ENCODE data around the gene IL11.

Gene IL11

GRCh38 chr19:55372316-55373081, 2.2 kb upstream of the IL11 start:
- TF ChIP-seq SIN3A (IDR thresholded peaks at IDR 0.05; ENCODE audit: borderline replicate concordance, insufficient read depth, low read length) (no peak), POLR2AphosphoS5 (IDR thresholded peaks at IDR 0.05; ENCODE audit: low read depth, low read length) (no peak), REST (IDR thresholded peaks at IDR 0.05; ENCODE audit: insufficient read depth in 1 of 2, low read depth in 2 of 2, low read length in 2 of 2) (no peak), FOXP2 (optimal IDR thresholded peaks at IDR 0.05; ENCODE audit: borderline replicate concordance, extremely low read depth, extremely low read length, insufficient read depth) (no peak), TAF1 (IDR thresholded peaks at IDR 0.05; ENCODE audit: borderline replicate concordance, insufficient read depth, low read length) (no peak)

GRCh38 chr19:55369653-55370304, 484 bp downstream of the IL11 start:
- TF ChIP-seq POLR2AphosphoS5 (IDR thresholded peaks at IDR 0.05; ENCODE audit: low read depth, low read length) (no peak), TAF1 (IDR thresholded peaks at IDR 0.05; ENCODE audit: borderline replicate concordance, insufficient read depth, low read length) (no peak), REST (IDR thresholded peaks at IDR 0.05; ENCODE audit: insufficient read depth in 1 of 2, low read depth in 2 of 2, low read length in 2 of 2) (no peak), SIN3A (IDR thresholded peaks at IDR 0.05; ENCODE audit: borderline replicate concordance, insufficient read depth, low read length) (no peak), FOXP2 (optimal IDR thresholded peaks at IDR 0.05; ENCODE audit: borderline replicate concordance, extremely low read depth, extremely low read length, insufficient read depth) (no peak)

- TF ChIP-seq SIN3A (IDR thresholded peaks at IDR 0.05; ENCODE audit: borderline replicate concordance, insufficient read depth, low read length) (no peak), FOXP2 (optimal IDR thresholded peaks at IDR 0.05; ENCODE audit: borderline replicate concordance, extremely low read depth, extremely low read length, insufficient read depth) (no peak), REST (IDR thresholded peaks at IDR 0.05; ENCODE audit: insufficient read depth in 1 of 2, low read depth in 2 of 2, low read length in 2 of 2) (no peak), TAF1 (IDR thresholded peaks at IDR 0.05; ENCODE audit: borderline replicate concordance, insufficient read depth, low read length) (no peak), POLR2AphosphoS5 (IDR thresholded peaks at IDR 0.05; ENCODE audit: low read depth, low read length) (no peak)
These were observed 1.3 kb downstream of the IL11 start for GRCh38 chr19:55368701-55369563.

- no peak for TF ChIP-seq TAF1 (IDR thresholded peaks at IDR 0.05; ENCODE audit: borderline replicate concordance, insufficient read depth, low read length)
These were observed 2.2 kb downstream of the IL11 start for GRCh38 chr19:55368106-55368505.

- TF ChIP-seq SIN3A (IDR thresholded peaks at IDR 0.05; ENCODE audit: borderline replicate concordance, insufficient read depth, low read length) (no peak), POLR2AphosphoS5 (IDR thresholded peaks at IDR 0.05; ENCODE audit: low read depth, low read length) (no peak), FOXP2 (optimal IDR thresholded peaks at IDR 0.05; ENCODE audit: borderline replicate concordance, extremely low read depth, extremely low read length, insufficient read depth) (no peak), TAF1 (IDR thresholded peaks at IDR 0.05; ENCODE audit: borderline replicate concordance, insufficient read depth, low read length) (no peak), REST (IDR thresholded peaks at IDR 0.05; ENCODE audit: insufficient read depth in 1 of 2, low read depth in 2 of 2, low read length in 2 of 2) (no peak)
These were observed 3.5 kb downstream of the IL11 start for GRCh38 chr19:55366790-55367189.
